Renal cortical epithelial cell (primary cell): ENCODE data around the gene LMAN2. TPM values are rescaled to one million over a fixed set of nuclear protein-coding genes. Genes with fewer than 3 reads are reported as not detected.
A peak's percentile ranks its signal among the peaks of the same experiment; 100 is the strongest.

Experiments used
- DNase-seq: peaks from one replicate; pipeline ENCODE4 v3.0.0-alpha.2; 2011; ENCODE audit warnings: low read depth
- total RNA-seq: library from RNA; depleted of rRNA; stranded (reverse); fragments of >200 nt; gene quantifications from 2 replicates; pipeline ENCODE4 v1.2.3, GENCODE V29; 2014

LMAN2 gene
- total RNA-seq, 1 donor from 2014 or later: 337 TPM

DNA sequence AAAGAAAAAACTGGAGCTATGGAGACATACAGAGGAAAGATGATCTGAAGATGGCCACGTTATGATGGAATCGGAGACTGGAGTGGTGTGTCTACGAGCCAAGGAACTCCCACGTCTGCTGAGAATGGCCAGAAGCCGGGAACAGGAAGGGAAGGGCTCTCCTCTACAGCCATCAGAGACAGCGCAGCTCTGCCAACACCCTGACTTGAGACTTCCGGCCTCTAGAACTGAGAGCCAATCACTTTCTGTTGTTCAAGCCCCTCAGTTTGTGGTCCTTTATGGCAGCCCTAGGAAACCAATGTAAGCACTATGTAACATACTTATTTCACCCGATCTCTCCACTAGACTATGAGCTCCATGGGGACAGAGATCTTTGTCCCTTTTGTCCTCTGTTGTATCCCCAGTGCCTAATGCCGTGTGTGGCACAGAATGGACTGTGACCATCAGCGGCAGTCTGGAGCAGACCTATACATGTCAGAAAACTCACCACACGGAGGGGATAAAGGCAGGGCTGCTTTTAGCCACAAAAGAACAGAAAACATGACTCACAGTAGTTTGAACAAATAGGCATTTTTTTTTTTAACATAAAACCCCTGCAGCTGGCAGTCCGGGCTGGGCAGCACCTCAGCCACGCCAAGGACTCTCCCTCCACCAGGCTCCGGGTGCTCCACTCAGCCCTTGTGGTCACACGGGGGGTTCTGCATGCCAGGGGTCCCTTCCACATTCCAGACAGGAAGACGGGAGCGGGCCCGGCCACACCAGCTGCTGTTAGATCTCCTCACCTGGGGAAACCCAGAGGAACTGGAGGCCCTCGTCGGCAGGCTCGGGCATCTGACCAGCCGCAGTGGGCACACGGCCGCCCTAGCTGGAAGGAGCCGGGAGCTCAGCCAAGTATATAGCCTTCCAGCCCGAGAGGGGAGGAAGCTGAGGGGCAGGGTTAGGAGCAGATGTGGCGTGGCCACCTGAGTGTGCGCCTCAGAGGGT lies 23.6 kb downstream of the LMAN2 start:
- peak; percentile 65 for DNase-seq

DNA sequence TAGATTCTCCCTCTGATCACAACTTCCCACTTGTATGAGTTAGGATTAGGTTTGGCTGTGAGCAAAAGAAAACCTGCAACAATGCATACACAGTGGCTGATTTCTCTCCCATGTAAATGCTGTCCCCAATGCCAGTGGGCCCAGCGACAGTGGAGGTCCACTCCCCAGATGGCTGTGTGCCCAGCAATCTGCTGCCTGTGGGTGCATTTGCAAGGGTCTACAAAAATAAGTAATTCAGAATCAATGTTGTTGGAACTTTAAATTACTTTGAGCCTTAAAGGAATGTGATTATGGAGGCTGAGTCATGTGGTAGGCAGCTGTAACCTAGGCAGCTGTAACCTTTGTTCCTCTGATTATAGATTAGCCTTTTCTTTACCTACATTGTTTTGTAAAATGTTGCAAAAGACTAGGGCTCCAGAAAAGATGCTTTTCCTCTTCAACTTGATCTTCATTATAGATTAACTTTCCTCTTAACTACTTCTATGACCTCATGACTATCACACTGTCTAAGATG lies 25.5 kb downstream of the LMAN2 start:
- DNase-seq: peak; percentile 91

DNA sequence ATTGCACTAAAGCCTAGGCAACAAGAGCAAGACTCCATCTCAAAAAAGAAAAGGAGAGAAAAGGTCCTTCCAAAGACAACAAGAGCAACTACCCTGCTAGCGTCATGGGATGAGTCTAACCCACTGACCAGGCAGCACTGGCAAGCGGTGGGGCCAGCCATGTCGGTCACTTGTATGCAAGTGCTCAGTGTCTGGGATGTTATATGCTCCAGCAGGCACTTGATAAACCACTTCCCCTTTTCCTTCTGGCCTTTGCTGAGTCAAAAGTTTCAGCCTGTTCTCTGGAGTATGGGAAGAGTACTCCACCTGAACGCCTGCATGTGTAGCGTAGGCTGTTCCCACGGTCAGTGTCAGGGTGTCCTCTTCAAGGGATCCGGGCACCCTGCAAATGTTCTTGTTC lies 30.6 kb downstream of the LMAN2 start:
- DNase-seq: no peak

DNA sequence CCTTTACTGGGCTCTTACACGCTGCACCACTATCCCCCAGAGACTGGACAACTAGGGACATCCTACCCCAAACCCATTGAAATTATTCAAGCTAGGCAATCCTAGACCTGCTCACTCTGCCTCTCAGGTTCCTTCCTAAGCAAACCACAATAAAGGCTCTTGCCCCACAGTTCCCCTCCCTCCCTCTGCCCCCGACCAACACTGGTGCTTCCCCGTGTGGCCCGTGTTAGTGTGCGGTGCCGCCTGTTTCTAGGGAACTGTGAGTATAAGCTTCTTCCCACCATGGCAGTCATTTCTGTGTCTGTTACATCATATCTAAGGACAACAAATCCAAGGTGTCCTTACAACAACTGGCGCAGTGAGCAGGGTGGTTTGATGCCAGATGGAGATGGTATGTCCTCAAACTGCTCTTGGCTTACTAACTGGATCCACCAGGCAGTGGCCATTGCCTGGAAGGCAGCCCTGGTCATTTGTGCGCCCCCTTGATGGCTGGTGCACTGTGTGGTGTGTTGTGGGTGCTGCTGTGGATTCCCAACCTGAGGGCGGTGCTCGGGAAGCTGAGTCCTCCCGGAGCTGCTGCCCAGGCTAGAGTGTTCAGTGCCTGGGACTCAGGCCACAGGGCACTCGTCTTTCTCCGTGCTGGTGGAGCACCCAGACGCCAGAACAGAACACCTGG lies 31.4 kb downstream of the LMAN2 start:
- no peak for DNase-seq

DNA sequence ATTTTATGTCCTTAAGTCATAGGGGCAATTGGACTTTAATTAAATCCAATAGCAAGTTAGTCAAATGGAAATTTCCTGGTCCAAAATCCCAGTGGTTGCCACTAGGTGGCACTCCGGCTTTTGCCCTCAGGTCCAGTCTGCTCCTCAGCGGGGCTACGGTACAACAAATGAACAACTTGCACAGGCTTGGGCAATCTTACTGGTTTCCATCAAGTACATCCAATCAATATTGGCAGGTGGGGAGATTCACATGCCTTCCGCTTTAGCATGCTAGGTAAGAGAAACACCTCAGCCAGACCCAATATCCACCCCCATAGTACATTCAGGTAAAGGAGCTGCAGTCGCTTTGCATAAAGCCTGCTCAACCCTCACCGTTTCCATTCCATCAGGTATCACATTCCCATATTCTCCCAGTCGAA lies 33.5 kb downstream of the LMAN2 start:
- DNase-seq: peak; percentile 81

DNA sequence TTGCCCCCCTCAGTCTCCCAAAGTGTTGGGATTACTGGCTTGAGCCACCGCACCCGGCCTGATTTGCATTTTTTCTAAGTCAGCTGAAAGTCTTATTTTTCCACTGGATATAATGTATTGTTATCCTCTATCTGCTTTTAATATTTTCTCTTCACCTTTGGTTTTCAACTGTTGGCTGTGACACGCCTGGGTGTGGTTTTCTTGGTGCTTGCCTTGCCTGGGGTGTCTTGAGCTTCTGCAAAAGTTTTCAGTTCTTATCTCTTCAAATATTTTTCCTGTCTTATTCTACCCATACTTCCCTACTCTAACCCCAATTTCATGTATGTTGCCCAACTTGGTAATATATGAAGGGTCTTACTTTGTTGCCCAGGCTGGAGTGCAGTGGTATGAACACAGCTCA lies 35.5 kb downstream of the LMAN2 start:
- DNase-seq: no peak

DNA sequence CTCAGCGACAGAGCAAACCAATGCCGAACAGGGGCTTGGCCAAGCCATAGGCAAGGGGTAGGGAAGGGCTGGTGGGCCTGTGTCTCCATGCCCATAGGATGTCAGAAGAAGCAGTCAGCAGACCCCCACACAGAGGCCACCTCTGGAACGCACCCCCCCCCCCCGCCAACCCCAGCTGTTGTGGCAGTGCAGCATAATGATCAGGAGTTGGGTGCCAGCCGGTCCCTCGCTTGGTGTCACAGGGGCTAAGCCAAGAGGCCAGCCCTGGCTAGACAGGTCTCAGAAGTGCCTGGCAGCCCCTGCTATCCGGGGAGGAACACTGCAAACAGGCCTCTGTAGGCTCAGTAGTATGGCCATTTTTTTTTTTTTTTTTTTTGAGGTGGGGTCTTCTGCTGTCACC lies 36.1 kb downstream of the LMAN2 start:
- DNase-seq: no peak

DNA sequence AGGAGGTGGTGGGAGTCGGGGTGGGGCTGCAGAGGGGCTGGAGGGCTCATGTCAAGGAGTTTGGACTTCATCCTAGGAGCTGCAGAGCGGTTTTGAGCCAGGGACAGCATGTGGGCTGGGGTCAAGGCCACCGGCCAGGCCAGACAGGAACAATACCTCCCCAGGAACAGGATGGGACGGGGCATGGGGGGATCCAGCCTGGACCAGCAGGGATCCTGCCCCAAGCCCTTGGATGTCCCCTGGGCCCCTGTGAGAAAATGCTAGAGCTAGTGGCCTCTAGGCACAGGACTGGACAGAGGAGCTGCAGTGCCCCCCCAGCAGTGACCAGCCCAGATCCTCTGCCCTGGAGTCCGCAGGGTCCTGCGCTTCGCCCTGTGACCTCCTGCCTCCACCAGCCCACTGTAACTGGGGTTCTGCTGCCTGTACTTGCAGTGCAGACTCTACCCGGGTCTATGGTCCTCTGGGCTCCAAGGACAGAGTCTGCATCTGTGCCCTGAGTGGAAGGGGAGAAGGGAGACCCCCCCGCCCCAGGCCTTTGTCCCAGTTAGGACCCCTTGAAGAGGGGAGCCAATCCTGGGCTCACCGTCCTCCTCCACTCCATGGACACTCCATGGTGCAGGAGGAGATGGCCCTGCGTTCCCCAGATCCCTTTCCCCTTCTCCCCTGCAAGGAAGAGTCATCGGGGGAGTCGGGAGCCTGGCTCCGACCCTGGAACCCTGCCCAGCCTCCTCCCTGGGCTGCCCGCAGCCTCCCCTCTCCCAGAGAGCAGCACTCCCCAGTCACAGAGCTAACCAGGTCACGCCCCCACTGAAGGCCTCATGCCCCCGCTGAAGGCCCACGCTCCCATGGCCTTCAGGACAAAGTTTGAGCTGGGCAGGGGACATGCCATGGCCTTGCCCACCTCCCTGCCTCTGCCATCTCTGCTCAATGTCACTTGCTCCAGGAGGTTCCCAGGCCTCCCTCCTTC lies 36.8 kb downstream of the LMAN2 start:
- DNase-seq: no peak

DNA sequence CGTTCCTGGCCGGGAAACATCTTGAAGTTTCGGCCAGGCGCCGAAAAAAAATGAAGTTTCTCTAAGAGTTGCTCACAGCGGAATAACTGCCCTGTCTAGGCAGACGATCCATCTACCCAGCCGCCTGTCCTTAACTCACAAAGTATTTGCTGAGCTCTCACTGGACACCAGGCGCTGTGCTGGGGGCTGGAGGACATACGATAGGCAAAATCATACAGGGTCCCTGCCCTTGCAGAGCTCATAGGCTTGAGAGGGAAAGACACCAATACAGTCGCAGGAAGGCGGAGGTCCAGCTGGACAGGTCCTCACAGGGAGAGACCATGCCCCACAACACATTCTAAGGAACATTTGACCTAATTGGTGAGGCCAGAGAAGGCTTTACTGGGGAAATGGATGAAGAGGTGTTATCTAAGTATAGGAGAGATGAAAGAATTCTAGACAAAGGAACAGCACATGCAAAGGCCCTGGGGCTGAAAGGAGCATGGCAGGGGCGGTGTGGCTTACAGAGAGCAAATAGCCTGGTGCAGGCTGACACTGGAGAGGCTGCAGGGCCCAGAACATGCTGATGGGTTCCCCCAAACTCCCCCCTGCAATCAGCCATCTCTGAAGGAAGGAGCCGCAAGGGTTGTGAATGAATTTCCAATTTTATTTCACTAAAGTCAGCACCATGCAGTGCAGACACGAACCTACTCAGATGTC lies 37.8 kb downstream of the LMAN2 start:
- DNase-seq: no peak

DNA sequence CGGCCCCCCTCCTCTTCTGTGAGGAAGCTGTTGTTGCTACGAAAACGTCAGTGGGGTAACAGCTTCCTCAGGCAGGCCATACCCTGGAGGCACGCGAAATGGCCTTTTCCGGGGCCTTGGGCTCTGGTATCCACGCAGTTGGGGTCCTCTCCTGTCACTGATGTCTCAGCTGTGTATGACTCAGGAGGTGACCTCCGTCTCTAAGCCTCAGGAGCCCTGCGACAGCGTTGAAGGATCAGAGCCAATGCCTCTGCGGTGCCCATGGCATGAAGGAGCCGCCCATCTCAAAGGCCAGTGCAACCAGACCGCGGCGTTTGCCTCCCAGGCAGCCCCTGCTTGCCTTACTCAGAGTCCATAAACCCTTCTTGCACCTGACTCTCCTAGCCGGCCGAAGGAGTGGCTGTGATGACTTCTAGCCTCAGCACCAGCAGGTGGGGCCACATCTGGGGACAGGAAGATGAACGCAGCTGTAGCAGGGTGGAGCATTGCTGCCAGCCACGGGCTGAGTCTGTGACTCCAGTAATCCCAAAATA lies 38.8 kb downstream of the LMAN2 start:
- peak; percentile 23 for DNase-seq

DNA sequence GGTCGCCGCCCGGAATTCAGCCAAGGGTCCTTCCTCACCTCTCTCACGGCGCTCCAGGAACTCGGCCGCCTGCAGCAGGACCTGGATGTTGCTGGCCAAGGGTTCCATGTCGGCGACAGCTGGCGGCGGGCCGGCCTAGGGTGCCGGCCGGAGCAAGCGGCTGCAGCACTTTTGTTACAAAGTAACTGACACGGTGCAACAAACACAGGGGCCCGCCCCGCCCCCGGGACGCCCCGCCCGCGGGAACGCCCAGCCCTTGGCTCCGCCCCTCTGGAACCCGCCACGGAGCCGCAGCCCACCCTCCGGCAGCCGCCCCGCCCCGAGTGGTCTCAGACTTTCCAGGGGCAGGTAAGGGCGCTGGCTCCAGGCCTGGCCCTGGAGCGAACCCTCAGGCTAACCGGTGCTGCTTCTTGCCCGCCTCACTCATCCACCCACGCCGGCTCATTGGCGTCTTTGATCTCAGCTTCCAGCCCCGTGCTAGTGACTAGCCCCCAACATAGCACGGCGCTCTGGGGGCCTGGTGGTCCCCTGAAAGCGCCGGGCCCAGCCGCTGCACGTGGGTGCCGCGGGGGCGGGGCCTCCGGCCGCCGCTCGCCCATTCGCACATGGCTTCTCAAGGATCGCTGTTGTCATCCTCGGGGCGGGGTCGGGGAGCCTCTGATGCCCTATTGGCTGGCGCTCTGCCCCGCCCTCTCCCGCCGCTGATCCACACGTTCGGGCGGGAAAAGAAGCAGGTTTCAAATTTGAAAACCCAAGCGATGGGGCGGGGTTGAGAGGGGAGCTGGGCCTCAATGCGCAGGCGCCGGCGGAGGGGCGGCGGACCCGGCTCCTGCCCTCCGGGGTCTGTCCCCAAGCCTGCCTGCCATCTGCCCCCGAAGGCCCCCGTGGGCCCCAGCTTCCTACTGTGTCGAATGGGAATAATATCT lies 39.5 kb downstream of the LMAN2 start, which contains the start of gene MXD3:
TSS of gene MXD3 (minus strand) at position 176 of the 926 bp plus-strand sequence. CDS start at position 108, 68 bp downstream.
- DNase-seq: peak; percentile 83

DNA sequence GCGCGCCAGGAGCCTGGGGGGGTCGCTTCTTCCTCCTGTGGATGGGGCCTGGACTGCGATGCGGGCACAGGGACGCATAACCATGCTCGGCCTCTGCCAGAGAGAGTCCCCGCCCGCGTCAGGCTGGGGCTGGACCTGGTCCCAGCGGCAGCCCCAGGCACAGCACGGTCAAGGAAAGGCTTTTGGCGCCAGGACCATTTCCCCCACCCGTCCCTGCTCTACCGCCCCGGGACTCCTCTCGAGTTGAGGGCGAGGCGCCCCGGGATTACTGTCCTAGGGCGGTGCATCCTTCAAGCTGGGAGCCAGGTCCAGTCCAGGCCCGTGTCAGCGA lies 40.1 kb downstream of the LMAN2 start:
- DNase-seq: no peak

DNA sequence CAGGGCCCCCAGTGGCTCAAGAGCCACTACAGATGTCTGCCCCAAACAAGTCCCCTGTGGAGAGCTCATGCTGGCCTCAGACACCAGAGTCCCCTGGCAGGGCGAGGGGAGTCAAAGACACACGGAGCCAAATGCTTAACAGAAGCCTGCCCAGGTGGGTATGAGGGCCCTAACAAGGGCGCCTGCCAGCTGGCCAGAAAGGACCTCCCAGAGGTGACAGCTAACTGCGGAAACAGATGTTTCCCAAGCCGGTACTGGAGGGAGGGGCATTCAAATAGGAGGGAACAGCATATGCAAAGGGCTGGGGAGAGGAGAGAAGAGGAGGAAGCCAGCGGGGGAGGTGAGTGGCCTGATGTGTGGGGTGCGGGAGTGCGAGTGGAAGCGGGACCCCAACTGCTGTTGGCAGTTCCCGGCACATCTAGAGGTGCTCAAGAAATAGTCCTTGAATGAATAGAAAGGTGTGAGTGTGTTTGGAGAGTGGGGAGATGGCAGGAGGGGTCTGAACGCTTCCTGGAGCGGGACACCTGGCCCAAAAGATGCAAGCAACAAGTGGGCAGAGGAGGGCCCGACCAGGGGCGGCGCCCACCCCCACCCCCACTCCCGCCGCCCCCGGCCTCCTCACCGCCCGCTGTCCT lies 40.6 kb downstream of the LMAN2 start:
- no peak for DNase-seq

DNA sequence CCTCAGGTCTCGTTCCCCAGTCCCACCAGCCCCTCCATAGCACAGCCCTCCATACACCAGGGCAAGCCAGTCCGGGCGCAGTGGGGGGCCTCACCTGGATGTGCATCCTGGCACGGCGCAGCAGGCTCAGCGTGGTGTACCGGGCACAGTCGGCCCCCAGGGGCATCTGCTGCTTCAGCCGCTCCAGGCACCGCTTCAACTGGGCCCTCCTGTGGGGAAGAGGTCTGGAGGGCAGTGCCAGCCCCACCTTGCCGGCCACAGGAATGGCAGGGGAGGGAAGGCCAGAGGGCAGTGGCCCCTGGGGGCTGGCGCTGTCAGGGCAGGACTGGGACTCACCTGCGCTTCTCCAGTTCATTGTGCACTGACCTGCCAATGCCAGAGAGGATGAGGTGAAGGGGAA lies 41.1 kb downstream of the LMAN2 start:
- DNase-seq: no peak

DNA sequence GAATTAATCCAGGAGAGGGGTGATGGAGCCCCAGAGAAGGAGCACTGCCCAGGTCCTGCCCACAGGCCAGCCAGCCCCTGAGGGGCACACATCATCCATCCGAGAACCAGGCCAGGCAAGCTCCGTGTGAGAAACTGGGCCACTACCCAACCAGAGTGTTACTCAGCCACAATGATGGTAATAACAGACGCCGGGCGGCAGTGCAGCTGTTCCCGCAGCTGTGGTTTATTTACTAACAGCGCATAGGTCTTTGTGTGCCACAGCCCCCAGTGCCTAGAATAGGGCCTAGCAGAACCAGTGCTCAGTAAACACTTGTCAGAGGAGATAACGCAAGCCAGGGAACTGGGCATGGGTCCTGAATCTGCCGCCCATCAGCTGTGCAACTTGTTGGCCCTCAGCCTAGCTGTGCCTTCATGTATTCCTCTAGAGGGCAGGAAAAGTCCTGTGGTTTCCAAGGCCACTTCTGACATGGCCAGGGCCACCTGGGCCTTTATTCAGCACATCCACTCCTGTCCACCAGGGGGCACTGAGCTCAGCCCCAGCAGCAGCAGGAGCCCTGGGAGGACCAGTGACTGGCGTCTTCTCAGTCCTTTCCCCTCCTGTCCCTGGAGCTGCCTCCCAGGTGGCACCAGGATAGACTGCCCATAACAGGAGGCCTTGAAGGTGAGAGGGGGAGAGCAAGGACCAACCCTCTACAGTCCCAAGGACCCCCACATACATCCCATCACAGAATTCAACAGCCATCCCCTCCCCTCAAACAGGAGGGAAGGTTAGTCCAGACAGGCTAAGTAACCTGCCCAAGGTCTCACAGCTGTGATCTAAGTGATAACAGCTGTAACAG lies 41.9 kb downstream of the LMAN2 start:
- peak; percentile 69 for DNase-seq

DNA sequence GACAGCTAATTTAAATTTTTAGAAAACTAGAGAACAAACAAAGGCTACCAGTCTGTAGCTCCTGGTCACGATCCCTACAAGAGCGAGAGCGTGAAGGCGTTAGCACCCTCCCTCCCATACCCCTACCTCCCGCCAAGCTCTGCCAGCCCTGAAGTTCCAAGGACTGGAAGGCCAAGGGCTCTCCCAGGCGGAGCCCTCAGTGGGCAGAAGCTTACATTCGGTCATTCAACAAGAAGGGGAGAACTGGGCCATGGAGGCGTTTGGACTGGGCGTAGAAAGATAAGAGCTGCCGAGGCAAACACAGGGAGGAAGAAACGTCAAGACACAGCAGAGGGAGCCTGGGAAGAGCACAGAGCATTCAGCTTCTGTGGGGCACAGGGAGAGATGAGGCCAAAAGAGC lies 42.7 kb downstream of the LMAN2 start:
- no peak for DNase-seq

DNA sequence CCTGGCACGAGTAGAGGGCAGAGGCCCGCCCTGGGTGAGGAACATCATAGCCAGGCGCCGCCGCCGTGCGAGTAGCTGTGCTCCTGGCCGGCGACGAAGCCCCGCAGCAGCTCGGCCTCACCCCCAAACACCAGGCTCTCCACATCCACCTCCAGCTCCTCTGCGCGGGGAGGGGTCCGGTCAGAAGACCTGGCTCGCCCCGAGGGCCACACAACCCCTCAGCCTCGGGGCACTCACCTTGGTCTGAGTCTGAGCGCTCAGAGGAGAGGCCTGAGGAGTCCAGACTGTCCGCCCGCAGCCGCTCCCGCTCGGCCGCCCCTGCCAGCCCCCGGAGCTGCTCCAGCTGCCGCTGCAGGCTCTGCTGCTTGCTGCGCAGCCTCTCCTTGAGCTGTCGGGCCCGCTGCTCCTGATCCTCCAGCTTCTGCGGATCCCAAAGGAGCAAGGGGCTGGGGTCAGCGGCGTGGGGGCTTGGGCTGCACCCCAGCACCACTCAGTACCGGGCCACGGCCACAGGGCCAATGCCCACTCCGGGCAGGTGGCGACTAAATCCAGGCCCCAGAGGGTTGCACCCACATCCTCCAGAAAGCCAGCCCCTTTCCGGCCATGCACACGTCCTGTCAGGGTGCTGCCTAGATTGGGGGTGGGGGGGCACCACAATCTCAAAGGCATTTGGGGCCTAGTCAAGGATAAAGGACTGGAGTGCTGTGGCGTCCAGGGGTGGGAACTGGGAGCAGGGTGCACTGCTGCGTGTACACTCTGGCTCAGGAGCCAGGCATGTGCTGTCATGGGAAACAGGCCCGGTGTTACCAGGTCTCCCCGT lies 43.7 kb downstream of the LMAN2 start:
- DNase-seq: no peak
